ENCODE data around the gene PTGES2. TPM values are rescaled to one million over a fixed set of nuclear protein-coding genes. Genes with fewer than 3 reads are reported as not detected.

The PTGES2 gene
- total and polyA plus RNA-seq, 2 of the 13 experiments (the other 11 are each of a cell fraction or from before 2014, with no cell fraction given), result 63.7 to 79.8 TPM

GRCh38 chr9:128117613-128118471 is 9.7 kb downstream of the PTGES2 start (continued):
- TF ChIP-seq MXD3 (CRISPR knock-in tag; IDR thresholded peaks at IDR 0.05) (no peak), SMAD3 (CRISPR knock-in tag; IDR thresholded peaks at IDR 0.05) (peak; percentile 92), BHLHE40 (IDR thresholded peaks at IDR 0.05; ENCODE audit: low read length) (peak; percentile 64; the same call in 1 of the 2 replicates), TRAFD1 (CRISPR knock-in tag; IDR thresholded peaks at IDR 0.05; ENCODE audit: borderline replicate concordance) (no peak), TFAP4 (IDR thresholded peaks at IDR 0.05; ENCODE audit: borderline replicate concordance, low read depth) (no peak; the same call in 1 of the 2 replicates), TAF1 (CRISPR knock-in tag; IDR thresholded peaks at IDR 0.05) (no peak), FOSL2 (CRISPR knock-in tag; IDR thresholded peaks at IDR 0.05) (peak; percentile 65), ZBTB14 (CRISPR knock-in tag; IDR thresholded peaks at IDR 0.05) (no peak), PLSCR1 (CRISPR knock-in tag; IDR thresholded peaks at IDR 0.05; ENCODE audit: borderline replicate concordance) (no peak), FOXA1 (IDR thresholded peaks at IDR 0.05) (no peak), FOXA1 (CRISPR knock-in tag; IDR thresholded peaks at IDR 0.05) (peak; percentile 49), ASH2L (IDR thresholded peaks at IDR 0.05; ENCODE audit: insufficient read length, low read depth, low read length) (no peak), SCMH1 (CRISPR knock-in tag; IDR thresholded peaks at IDR 0.05; ENCODE audit: borderline replicate concordance) (no peak), ZNF841 (CRISPR knock-in tag; IDR thresholded peaks at IDR 0.05; ENCODE audit: borderline replicate concordance) (no peak), ZEB1 (IDR thresholded peaks at IDR 0.05; ENCODE audit: insufficient replicate concordance, low read depth) (no peak), DNMT1 (CRISPR knock-in tag; IDR thresholded peaks at IDR 0.05) (no peak), IKZF4 (CRISPR knock-in tag; IDR thresholded peaks at IDR 0.05; ENCODE audit: borderline replicate concordance, low read depth, not compliant biosample characterization) (no peak), POGZ (CRISPR knock-in tag; IDR thresholded peaks at IDR 0.05) (peak; percentile 52; the same call in 1 of the 2 replicates), HNF4A (CRISPR knock-in tag; IDR thresholded peaks at IDR 0.05) (peak; percentile 85), ZNF567 (CRISPR knock-in tag; IDR thresholded peaks at IDR 0.05; ENCODE audit: borderline replicate concordance) (0 out of 2 replicates have a peak, but pooled peaks have one; percentile 78), KLF16 (CRISPR knock-in tag; IDR thresholded peaks at IDR 0.05) (peak in 1 of 2 experiments; percentile 82; a peak in 2 of 4 replicates), HNRNPH1 (optimal IDR thresholded peaks at IDR 0.05; ENCODE audit: low read depth, low read length) (no peak), NFYB (CRISPR knock-in tag; IDR thresholded peaks at IDR 0.05) (no peak; the same call in 1 of the 2 replicates), ZNF709 (CRISPR knock-in tag; IDR thresholded peaks at IDR 0.05) (no peak), PHF20 (CRISPR knock-in tag; IDR thresholded peaks at IDR 0.05) (no peak), ZMYM4 (CRISPR knock-in tag; IDR thresholded peaks at IDR 0.05) (peak; percentile 72)
